Astrocyte (in vitro differentiated cells and primary cell): Measurements from ENCODE around the gene SRRM1. TPM values are rescaled to one million over a fixed set of nuclear protein-coding genes. Genes with fewer than 3 reads are reported as not detected.

Experiments
- DNase-seq: peaks from one replicate; pipeline ENCODE4 v3.0.0-alpha.2; 2010; ENCODE audit warnings: low read depth
- FAIRE-seq: peaks from 2 replicates; lab custom pipeline; 2011; peaks lifted over from hg19 to GRCh38; lab: Jason Lieb, UNC
- H2AFZ ChIP-seq: 2 replicates; pipeline ENCODE4 v1.6.0; 2012; ENCODE audit warnings: low read depth, low read length, inconsistent platforms
- H3K27ac ChIP-seq: 2 replicates; pipeline ENCODE4 v1.5.1; 2011; ENCODE audit warnings: low read depth, low read length, inconsistent platforms
- H3K27me3 ChIP-seq: 2 replicates; pipeline ENCODE4 v1.6.0; 2011; ENCODE audit warnings: low read length, inconsistent platforms; ENCODE audit not compliant: insufficient read depth
- H3K36me3 ChIP-seq: 2 replicates; pipeline ENCODE4 v1.5.1; 2011; ENCODE audit warnings: low read length, inconsistent platforms; ENCODE audit not compliant: insufficient read depth
- H3K4me1 ChIP-seq: 2 replicates; pipeline ENCODE4 v1.5.1; 2011; ENCODE audit warnings: low read length, inconsistent platforms; ENCODE audit not compliant: insufficient read depth
- H3K4me2 ChIP-seq: 2 replicates; pipeline ENCODE4 v1.6.0; 2012; ENCODE audit warnings: low read length, inconsistent platforms
- H3K4me3 ChIP-seq: 2 replicates; pipeline ENCODE4 v1.5.1; 2011; ENCODE audit warnings: low read depth, mild to moderate bottlenecking, low read length, inconsistent platforms; ENCODE audit not compliant: insufficient read depth
- H3K79me2 ChIP-seq: 2 replicates; pipeline ENCODE4 v1.6.0; 2012; ENCODE audit warnings: mild to moderate bottlenecking, low read length, inconsistent platforms; ENCODE audit not compliant: insufficient read depth
- H3K9ac ChIP-seq: 2 replicates; pipeline ENCODE4 v1.6.0; 2012; ENCODE audit warnings: mild to moderate bottlenecking, low read length, inconsistent platforms
- H3K9me3 ChIP-seq: 2 replicates; pipeline ENCODE4 v1.5.1; 2012; ENCODE audit warnings: low read depth, mild to moderate bottlenecking, low read length, inconsistent platforms; ENCODE audit not compliant: insufficient read depth
- H4K20me1 ChIP-seq: 2 replicates; pipeline ENCODE4 v1.6.0; 2012; ENCODE audit warnings: low read length, inconsistent platforms; ENCODE audit not compliant: insufficient read depth
- H3K27ac Mint-ChIP-seq: one replicate; pipeline ENCODE4 v1.8.0; 2021; ENCODE audit warnings: mild to moderate bottlenecking, mixed read lengths; ENCODE audit not compliant: unreplicated experiment
- H3K27me3 Mint-ChIP-seq: one replicate; pipeline ENCODE4 v1.8.0; 2021; ENCODE audit warnings: low read depth, mixed read lengths; ENCODE audit not compliant: unreplicated experiment
- H3K36me3 Mint-ChIP-seq: one replicate; pipeline ENCODE4 v1.8.0; 2021; ENCODE audit warnings: low read depth, mixed read lengths; ENCODE audit not compliant: unreplicated experiment
- H3K4me1 Mint-ChIP-seq: one replicate; pipeline ENCODE4 v1.8.0; 2021; ENCODE audit warnings: low read depth, mixed read lengths; ENCODE audit not compliant: unreplicated experiment
- H3K4me3 Mint-ChIP-seq: one replicate; pipeline ENCODE4 v1.8.0; 2021; ENCODE audit warnings: mild to moderate bottlenecking, moderate library complexity, mixed read lengths; ENCODE audit not compliant: unreplicated experiment
- H3K9me3 Mint-ChIP-seq: one replicate; pipeline ENCODE4 v1.8.0; 2021; ENCODE audit warnings: mild to moderate bottlenecking, mixed read lengths; ENCODE audit not compliant: unreplicated experiment
- CTCF ChIP-seq: IDR thresholded peaks from 2 replicates; pipeline ENCODE4 v1.5.1; 2011; ENCODE audit warnings: low read depth, mild to moderate bottlenecking, inconsistent platforms, low read length, moderate library complexity; ENCODE audit not compliant: insufficient read depth
- EZH2 ChIP-seq: IDR thresholded peaks from 2 replicates; pipeline ENCODE4 v1.6.1; 2012; ENCODE audit warnings: mild to moderate bottlenecking, low read length, inconsistent platforms; ENCODE audit not compliant: insufficient read depth
- total RNA-seq: library from RNA; stranded (reverse); gene quantifications from 2 replicates; pipeline ENCODE4 v1.2.1, GENCODE V29; 2021

The SRRM1 gene
- total RNA-seq, 1 donor from 2014 or later, result 138 TPM

GRCh38 chr1:24620678-24621077 is 22.4 kb upstream of the SRRM1 start:
- DNase-seq (no peak), FAIRE-seq (no peak)

DNA sequence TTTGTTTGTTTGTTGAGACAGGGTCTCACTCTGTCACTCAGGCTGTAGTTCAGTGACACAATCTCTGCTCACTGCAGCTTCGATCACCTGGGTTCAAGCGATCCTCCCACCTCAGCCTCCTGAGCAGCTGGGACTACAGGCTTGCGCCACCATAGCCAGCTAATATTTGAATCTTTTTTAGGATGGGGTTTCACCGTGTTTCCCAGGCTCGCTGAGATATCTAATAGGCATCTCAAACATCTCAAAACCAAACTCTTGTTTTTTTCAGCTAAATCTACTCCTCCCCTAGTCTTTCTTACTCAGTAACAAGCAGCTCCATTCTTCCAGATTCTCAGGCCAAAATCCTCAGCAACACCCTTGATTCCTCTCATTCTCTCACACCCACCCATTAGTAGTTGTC is 22.0 kb upstream of the SRRM1 start:
- H3K27ac Mint-ChIP-seq, result peak overlapping the region; percentile 6
- no peak overlapping the region for H3K9ac ChIP-seq
- peaks cover 5% of the 10 kb centered on the region for H3K27me3 ChIP-seq
- H3K4me1 ChIP-seq, result no peaks in the 10 kb centered on the region
- H3K36me3 Mint-ChIP-seq, result no peaks in the 10 kb centered on the region
- H3K36me3 ChIP-seq, result no peaks in the 10 kb centered on the region
- no peaks in the 10 kb centered on the region for H3K9me3 ChIP-seq
- H3K4me3 Mint-ChIP-seq, result no peak overlapping the region
- no peak overlapping the region for H3K4me2 ChIP-seq
- TF ChIP-seq EZH2, result no peak
- no peak for TF ChIP-seq CTCF
- H2AFZ ChIP-seq, result no peak overlapping the region
- DNase-seq, result no peak
- FAIRE-seq, result no peak
- H4K20me1 ChIP-seq, result no peaks in the 10 kb centered on the region
- no peak overlapping the region for H3K27ac ChIP-seq
- no peaks in the 10 kb centered on the region for H3K9me3 Mint-ChIP-seq
- no peaks in the 10 kb centered on the region for H3K79me2 ChIP-seq
- H3K4me3 ChIP-seq, result no peak overlapping the region
- peaks cover 15% of the 10 kb centered on the region for H3K4me1 Mint-ChIP-seq
- H3K27me3 Mint-ChIP-seq, result no peaks in the 10 kb centered on the region

More at GRCh38 chr1:24620678-24621077, 22.4 kb upstream of the SRRM1 start:
- no peak overlapping the region for H3K4me2 ChIP-seq
- Mint-ChIP-seq H3K4me3 (no peak overlapping the region), H3K4me1 (peaks cover 15% of the 10 kb centered on the region), H3K36me3 (no peaks in the 10 kb centered on the region), H3K27ac (no peak overlapping the region), H3K9me3 (no peaks in the 10 kb centered on the region), H3K27me3 (no peaks in the 10 kb centered on the region)
- no peaks in the 10 kb centered on the region for H3K4me1 ChIP-seq
- H3K4me3 ChIP-seq, result no peak overlapping the region
- peaks cover 5% of the 10 kb centered on the region for H3K27me3 ChIP-seq
- no peaks in the 10 kb centered on the region for H3K79me2 ChIP-seq
- no peak overlapping the region for H3K27ac ChIP-seq
- H2AFZ ChIP-seq, result no peak overlapping the region
- no peak for TF ChIP-seq CTCF
- no peak for TF ChIP-seq EZH2
- H3K9ac ChIP-seq, result no peak overlapping the region
- H3K9me3 ChIP-seq, result no peaks in the 10 kb centered on the region
- H3K36me3 ChIP-seq, result no peaks in the 10 kb centered on the region
- H4K20me1 ChIP-seq, result no peaks in the 10 kb centered on the region

GRCh38 chr1:24622218-24622617 is 20.9 kb upstream of the SRRM1 start:
- Histone ChIP-seq H3K36me3 (no peaks in the 10 kb centered on the region), H4K20me1 (no peaks in the 10 kb centered on the region), H3K9ac (no peak overlapping the region), H3K27ac (no peak overlapping the region), H3K9me3 (no peaks in the 10 kb centered on the region), H2AFZ (no peak overlapping the region), H3K79me2 (no peaks in the 10 kb centered on the region), H3K27me3 (peaks cover 5% of the 10 kb centered on the region), H3K4me1 (no peaks in the 10 kb centered on the region), H3K4me3 (no peak overlapping the region), H3K4me2 (no peak overlapping the region)
- no peak overlapping the region for H3K27ac Mint-ChIP-seq
- no peaks in the 10 kb centered on the region for H3K36me3 Mint-ChIP-seq
- H3K4me3 Mint-ChIP-seq, result no peak overlapping the region
- no peak for TF ChIP-seq CTCF
- no peak for TF ChIP-seq EZH2
- H3K9me3 Mint-ChIP-seq, result no peaks in the 10 kb centered on the region
- FAIRE-seq, result no peak
- DNase-seq, result no peak
- no peaks in the 10 kb centered on the region for H3K27me3 Mint-ChIP-seq
- peaks cover 15% of the 10 kb centered on the region for H3K4me1 Mint-ChIP-seq
